HepG2 (cell line): ENCODE data around the gene TMEM184B. TPM values are rescaled to one million over a fixed set of nuclear protein-coding genes. Genes with fewer than 3 reads are reported as not detected.

Experiments used
- CHD2 ChIP-seq: IDR thresholded peaks from 2 replicates; pipeline ENCODE4 v1.6.1; 2011; ENCODE audit warnings: low read depth, low read length, improper control_type of control experiment
- ESRRA ChIP-seq: sonication (generic); formaldehyde crosslinking; IDR thresholded peaks from 2 replicates; pipeline ENCODE4 v1.5.1; 2020; ENCODE audit warnings: mild to moderate bottlenecking, low read depth, missing genetic modification reagents
- FOXP1 ChIP-seq, 2 experiments: fragments of 450-650 bp in 1 of 2; IDR thresholded peaks; 2 replicates each; pipeline ENCODE4 v1.6.1; 2017 to 2018; ENCODE audit warnings: antibody characterized with exemption in 1 of 2
- MAZ ChIP-seq, 2 experiments: sonication (generic) in 1 of 2; formaldehyde crosslinking in 1 of 2; IDR thresholded peaks; 2 replicates each; pipeline versions ENCODE4 v1.5.0 to v1.6.1; 2012 to 2020; ENCODE audit warnings: low read depth in 2 of 2, mild to moderate bottlenecking in 2 of 2, borderline replicate concordance in 1 of 2, improper control_type of control experiment in 1 of 2, low read length in 1 of 2, missing genetic modification reagents in 1 of 2, moderate library complexity in 1 of 2
- NFKBIZ ChIP-seq: IDR thresholded peaks from 2 replicates; pipeline ENCODE4 v1.6.1; 2018; ENCODE audit warnings: missing genetic modification reagents, missing compliant biosample characterization
- SIX4 ChIP-seq: sonication (generic); formaldehyde crosslinking; IDR thresholded peaks from 2 replicates; pipeline ENCODE4 v1.4.0; 2020; ENCODE audit warnings: missing genetic modification reagents
- SP4 ChIP-seq: sonication (generic); formaldehyde crosslinking; IDR thresholded peaks from 2 replicates; pipeline ENCODE4 v1.8.1; 2023; ENCODE audit warnings: mild to moderate bottlenecking, missing genetic modification reagents
- ZFP36 ChIP-seq: fragments of 150-350 bp; IDR thresholded peaks from 2 replicates; pipeline ENCODE4 v1.6.1; 2018; ENCODE audit warnings: borderline replicate concordance, low read length, low read depth; ENCODE audit not compliant: partially characterized antibody
- ZNF652 ChIP-seq: IDR thresholded peaks from 2 replicates; pipeline ENCODE4 v1.6.1; 2016; ENCODE audit warnings: low read depth, borderline replicate concordance
- polyA plus RNA-seq, 8 experiments: library from polyadenylated mRNA; depleted of rRNA in 3 of 8; stranded (reverse) in 7 of 8; unstranded in 1 of 8; fragments of >200 nt; fragmentation: Illumina TruSeq in 4 of 8; extraction: Trizol in 4 of 8; gene quantifications; 2 replicates each; pipeline versions ENCODE4 v1.2.1 to v1.2.3, GENCODE V29; 2011 to 2016; ENCODE audit warnings: low read depth in 4 of 8, missing spikeins in 1 of 8, mixed read lengths in 1 of 8; ENCODE audit not compliant: insufficient read depth in 1 of 8
- total RNA-seq, 5 experiments: library from RNA; depleted of rRNA; stranded (reverse); fragments of >200 nt; fragmentation: Illumina TruSeq; extraction: Trizol; gene quantifications; 2 replicates each; pipeline ENCODE4 v1.2.3, GENCODE V29; 2016; ENCODE audit warnings: low read depth in 1 of 5
- TF ChIP-seq, protein P1 (sequence below), 2 experiments: IDR thresholded peaks; 2 replicates each; pipeline ENCODE4 v1.6.1; 2011 to 2012; ENCODE audit warnings: low read length in 2 of 2, borderline replicate concordance in 1 of 2, low read depth in 1 of 2, mild to moderate bottlenecking in 1 of 2, moderate library complexity in 1 of 2
- TF ChIP-seq, protein P2 (sequence below): sonication (generic); formaldehyde crosslinking; IDR thresholded peaks from 2 replicates; pipeline ENCODE4 v1.4.0; 2020; ENCODE audit warnings: missing genetic modification reagents
- TF ChIP-seq, protein P3 (sequence below): sonication (generic); formaldehyde crosslinking; IDR thresholded peaks from 2 replicates; pipeline ENCODE4 v1.8.0; 2022; ENCODE audit warnings: mild to moderate bottlenecking, missing genetic modification reagents; ENCODE audit not compliant: insufficient replicate concordance
- TF ChIP-seq, protein P4 (sequence below): sonication (generic); formaldehyde crosslinking; IDR thresholded peaks from 2 replicates; pipeline ENCODE4 v1.9.0; 2022; ENCODE audit warnings: low read depth, missing genetic modification reagents
- TF ChIP-seq, protein P5 (sequence below): sonication (generic); formaldehyde crosslinking; IDR thresholded peaks from 2 replicates; pipeline ENCODE4 v1.4.0; 2020; ENCODE audit warnings: missing genetic modification reagents, mild to moderate bottlenecking, borderline replicate concordance
- TF ChIP-seq, protein P6 (sequence below): sonication (generic); formaldehyde crosslinking; IDR thresholded peaks from 2 replicates; pipeline ENCODE4 v1.4.0; 2020; ENCODE audit warnings: missing genetic modification reagents; ENCODE audit errors: not compliant biosample characterization

TMEM184B gene
- total and polyA plus RNA-seq, 2 of the 13 experiments (the other 11 are each of a cell fraction or from before 2014, with no cell fraction given): 15.9 to 16.0 TPM

DNA sequence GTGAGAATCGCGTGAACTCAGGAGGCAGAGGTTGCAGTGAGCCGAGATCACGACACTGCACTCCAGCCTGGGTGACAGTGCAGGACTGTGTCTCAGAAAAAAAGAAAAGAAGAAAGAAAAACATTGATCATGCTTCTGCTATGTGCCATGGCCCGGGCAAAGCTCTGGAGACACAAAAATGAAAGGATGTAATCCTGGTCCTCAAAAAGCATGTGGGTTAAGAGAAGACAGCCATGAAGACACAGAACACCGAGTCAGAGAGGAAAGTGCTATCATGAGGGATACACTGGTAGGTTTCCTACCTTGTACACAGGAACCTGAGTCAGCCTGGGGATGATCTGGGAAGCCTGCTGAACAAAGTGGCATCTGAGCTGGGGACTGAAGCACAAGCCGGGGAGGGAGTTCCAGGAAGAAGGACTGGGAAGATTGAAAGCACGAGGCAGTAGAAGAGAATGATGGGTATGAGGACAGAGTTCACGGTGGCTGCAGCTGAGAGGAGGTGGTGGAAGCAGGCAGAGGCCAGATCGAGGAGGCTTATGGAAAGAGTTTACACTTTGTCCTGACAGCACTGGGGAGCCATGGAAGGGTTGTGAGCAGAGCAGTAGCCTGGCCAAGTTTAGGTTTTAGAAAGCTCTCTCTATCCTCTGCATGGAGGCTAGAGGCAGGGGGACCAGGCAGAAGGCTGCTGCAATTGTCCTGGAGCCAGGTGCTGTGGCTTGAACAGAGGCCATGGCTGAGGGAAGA is 80.9 kb downstream of the TMEM184B start (continued):
- TF ChIP-seq, protein P1, sequence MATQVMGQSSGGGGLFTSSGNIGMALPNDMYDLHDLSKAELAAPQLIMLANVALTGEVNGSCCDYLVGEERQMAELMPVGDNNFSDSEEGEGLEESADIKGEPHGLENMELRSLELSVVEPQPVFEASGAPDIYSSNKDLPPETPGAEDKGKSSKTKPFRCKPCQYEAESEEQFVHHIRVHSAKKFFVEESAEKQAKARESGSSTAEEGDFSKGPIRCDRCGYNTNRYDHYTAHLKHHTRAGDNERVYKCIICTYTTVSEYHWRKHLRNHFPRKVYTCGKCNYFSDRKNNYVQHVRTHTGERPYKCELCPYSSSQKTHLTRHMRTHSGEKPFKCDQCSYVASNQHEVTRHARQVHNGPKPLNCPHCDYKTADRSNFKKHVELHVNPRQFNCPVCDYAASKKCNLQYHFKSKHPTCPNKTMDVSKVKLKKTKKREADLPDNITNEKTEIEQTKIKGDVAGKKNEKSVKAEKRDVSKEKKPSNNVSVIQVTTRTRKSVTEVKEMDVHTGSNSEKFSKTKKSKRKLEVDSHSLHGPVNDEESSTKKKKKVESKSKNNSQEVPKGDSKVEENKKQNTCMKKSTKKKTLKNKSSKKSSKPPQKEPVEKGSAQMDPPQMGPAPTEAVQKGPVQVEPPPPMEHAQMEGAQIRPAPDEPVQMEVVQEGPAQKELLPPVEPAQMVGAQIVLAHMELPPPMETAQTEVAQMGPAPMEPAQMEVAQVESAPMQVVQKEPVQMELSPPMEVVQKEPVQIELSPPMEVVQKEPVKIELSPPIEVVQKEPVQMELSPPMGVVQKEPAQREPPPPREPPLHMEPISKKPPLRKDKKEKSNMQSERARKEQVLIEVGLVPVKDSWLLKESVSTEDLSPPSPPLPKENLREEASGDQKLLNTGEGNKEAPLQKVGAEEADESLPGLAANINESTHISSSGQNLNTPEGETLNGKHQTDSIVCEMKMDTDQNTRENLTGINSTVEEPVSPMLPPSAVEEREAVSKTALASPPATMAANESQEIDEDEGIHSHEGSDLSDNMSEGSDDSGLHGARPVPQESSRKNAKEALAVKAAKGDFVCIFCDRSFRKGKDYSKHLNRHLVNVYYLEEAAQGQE (IDR thresholded peaks at IDR 0.05; ENCODE audit: borderline replicate concordance in 1 of 2, low read depth in 1 of 2, low read length in 2 of 2): no peak
- no peak for TF ChIP-seq ZNF652 (CRISPR knock-in tag)
- no peak for TF ChIP-seq MAZ (IDR thresholded peaks at IDR 0.05; ENCODE audit: borderline replicate concordance, low read depth, low read length)
- TF ChIP-seq MAZ (CRISPR knock-in tag; IDR thresholded peaks at IDR 0.05; ENCODE audit: low read depth): no peak
- TF ChIP-seq, protein P2, sequence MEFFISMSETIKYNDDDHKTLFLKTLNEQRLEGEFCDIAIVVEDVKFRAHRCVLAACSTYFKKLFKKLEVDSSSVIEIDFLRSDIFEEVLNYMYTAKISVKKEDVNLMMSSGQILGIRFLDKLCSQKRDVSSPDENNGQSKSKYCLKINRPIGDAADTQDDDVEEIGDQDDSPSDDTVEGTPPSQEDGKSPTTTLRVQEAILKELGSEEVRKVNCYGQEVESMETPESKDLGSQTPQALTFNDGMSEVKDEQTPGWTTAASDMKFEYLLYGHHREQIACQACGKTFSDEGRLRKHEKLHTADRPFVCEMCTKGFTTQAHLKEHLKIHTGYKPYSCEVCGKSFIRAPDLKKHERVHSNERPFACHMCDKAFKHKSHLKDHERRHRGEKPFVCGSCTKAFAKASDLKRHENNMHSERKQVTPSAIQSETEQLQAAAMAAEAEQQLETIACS: no peak
- no peak for TF ChIP-seq ESRRA
- TF ChIP-seq, protein P3, sequence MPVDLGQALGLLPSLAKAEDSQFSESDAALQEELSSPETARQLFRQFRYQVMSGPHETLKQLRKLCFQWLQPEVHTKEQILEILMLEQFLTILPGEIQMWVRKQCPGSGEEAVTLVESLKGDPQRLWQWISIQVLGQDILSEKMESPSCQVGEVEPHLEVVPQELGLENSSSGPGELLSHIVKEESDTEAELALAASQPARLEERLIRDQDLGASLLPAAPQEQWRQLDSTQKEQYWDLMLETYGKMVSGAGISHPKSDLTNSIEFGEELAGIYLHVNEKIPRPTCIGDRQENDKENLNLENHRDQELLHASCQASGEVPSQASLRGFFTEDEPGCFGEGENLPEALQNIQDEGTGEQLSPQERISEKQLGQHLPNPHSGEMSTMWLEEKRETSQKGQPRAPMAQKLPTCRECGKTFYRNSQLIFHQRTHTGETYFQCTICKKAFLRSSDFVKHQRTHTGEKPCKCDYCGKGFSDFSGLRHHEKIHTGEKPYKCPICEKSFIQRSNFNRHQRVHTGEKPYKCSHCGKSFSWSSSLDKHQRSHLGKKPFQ (CRISPR knock-in tag): peak; percentile 39
- no peak for TF ChIP-seq ZFP36
- TF ChIP-seq NFKBIZ: no peak
- no peak for TF ChIP-seq CHD2
- TF ChIP-seq SP4: no peak
- TF ChIP-seq, protein P4, sequence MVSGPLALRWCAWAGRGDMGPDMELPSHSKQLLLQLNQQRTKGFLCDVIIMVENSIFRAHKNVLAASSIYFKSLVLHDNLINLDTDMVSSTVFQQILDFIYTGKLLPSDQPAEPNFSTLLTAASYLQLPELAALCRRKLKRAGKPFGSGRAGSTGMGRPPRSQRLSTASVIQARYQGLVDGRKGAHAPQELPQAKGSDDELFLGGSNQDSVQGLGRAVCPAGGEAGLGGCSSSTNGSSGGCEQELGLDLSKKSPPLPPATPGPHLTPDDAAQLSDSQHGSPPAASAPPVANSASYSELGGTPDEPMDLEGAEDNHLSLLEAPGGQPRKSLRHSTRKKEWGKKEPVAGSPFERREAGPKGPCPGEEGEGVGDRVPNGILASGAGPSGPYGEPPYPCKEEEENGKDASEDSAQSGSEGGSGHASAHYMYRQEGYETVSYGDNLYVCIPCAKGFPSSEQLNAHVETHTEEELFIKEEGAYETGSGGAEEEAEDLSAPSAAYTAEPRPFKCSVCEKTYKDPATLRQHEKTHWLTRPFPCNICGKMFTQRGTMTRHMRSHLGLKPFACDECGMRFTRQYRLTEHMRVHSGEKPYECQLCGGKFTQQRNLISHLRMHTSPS: 0 out of 2 replicates have a peak, but pooled peaks have one; percentile 14
- no peak for TF ChIP-seq FOXP1 (IDR thresholded peaks at IDR 0.05)
- TF ChIP-seq FOXP1 (CRISPR knock-in tag; IDR thresholded peaks at IDR 0.05): no peak
- TF ChIP-seq, protein P5, sequence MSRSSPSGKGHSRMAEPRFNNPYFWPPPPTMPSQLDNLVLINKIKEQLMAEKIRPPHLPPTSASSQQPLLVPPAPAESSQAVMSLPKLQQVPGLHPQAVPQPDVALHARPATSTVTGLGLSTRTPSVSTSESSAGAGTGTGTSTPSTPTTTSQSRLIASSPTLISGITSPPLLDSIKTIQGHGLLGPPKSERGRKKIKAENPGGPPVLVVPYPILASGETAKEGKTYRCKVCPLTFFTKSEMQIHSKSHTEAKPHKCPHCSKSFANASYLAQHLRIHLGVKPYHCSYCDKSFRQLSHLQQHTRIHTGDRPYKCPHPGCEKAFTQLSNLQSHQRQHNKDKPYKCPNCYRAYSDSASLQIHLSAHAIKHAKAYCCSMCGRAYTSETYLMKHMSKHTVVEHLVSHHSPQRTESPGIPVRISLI: no peak
- TF ChIP-seq, protein P6, sequence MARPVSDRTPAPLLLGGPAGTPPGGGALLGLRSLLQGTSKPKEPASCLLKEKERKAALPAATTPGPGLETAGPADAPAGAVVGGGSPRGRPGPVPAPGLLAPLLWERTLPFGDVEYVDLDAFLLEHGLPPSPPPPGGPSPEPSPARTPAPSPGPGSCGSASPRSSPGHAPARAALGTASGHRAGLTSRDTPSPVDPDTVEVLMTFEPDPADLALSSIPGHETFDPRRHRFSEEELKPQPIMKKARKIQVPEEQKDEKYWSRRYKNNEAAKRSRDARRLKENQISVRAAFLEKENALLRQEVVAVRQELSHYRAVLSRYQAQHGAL: no peak
- no peak for TF ChIP-seq SIX4 (CRISPR knock-in tag)
